Endothelial cell of umbilical vein (primary cell): ENCODE measurements around the gene NEAT1. TPM values are rescaled to one million over a fixed set of nuclear protein-coding genes. Genes with fewer than 3 reads are reported as not detected.
A peak's percentile ranks its signal among the peaks of the same experiment; 100 is the strongest.

Source experiments
- BruUV-seq: library from RNA; stranded (reverse); fragments of 400-500 nt; replicated peaks from 2 replicates; lab custom pipeline; 2021; lab: Mats Ljungman, UMichigan
- CTCF ChIA-PET: fragments of 300-600, 350-600 bp; sonication (Branson Sonifier 250); formaldehyde crosslinking; loops from one replicate; lab custom pipeline; 2021; ENCODE audit warnings: antibody characterized with exemption, inconsistent platforms; lab: Charles Lee
- POLR2A ChIA-PET: fragments of 300-600, 350-600 bp; sonication (Branson Sonifier 250); formaldehyde crosslinking; loops from one replicate; lab custom pipeline; 2021; ENCODE audit warnings: antibody characterized with exemption, inconsistent platforms; lab: Charles Lee
- DNase-seq: peaks from one replicate; pipeline ENCODE4 v3.0.0-alpha.2; 2011; ENCODE audit warnings: low read depth, low spot score
- FAIRE-seq: peaks from 2 replicates; lab custom pipeline; 2011; peaks lifted over from hg19 to GRCh38; lab: Jason Lieb, UNC
- H2AFZ ChIP-seq: 2 replicates; pipeline ENCODE4 v1.6.0; 2012; ENCODE audit warnings: low read depth, low read length, control low read depth, inconsistent platforms
- H3K27ac ChIP-seq: 2 replicates; pipeline ENCODE4 v1.5.1; 2011; ENCODE audit warnings: low read depth, mild to moderate bottlenecking, control low read depth, low read length, moderate library complexity; ENCODE audit not compliant: insufficient read depth
- H3K27me3 ChIP-seq, 2 experiments: 2 replicates each; pipeline versions ENCODE4 v1.6.0 to v1.6.1; 2011; ENCODE audit warnings: low read length in 2 of 2, mixed read lengths in 1 of 2; ENCODE audit not compliant: control insufficient read depth in 2 of 2, insufficient read depth in 2 of 2
- H3K36me3 ChIP-seq, 2 experiments: 2 replicates in 1 of 2; 3 replicates in 1 of 2; pipeline ENCODE4 v1.5.1; 2011; ENCODE audit warnings: low read length in 2 of 2, mild to moderate bottlenecking in 1 of 2, moderate library complexity in 1 of 2; ENCODE audit not compliant: control insufficient read depth in 2 of 2, insufficient read depth in 2 of 2; ENCODE audit errors: extremely low read depth in 1 of 2
- H3K4me1 ChIP-seq: 3 replicates; pipeline ENCODE4 v1.5.1; 2011; ENCODE audit warnings: mild to moderate bottlenecking, low read length; ENCODE audit not compliant: control insufficient read depth, insufficient read depth; ENCODE audit errors: extremely low read depth
- H3K4me2 ChIP-seq: 2 replicates; pipeline ENCODE4 v1.6.1; 2011; ENCODE audit warnings: low read length, control low read depth, mixed read lengths; ENCODE audit not compliant: insufficient read depth
- H3K4me3 ChIP-seq, 3 experiments: fragments of 200-600 bp in 1 of 3; sonication (generic), shearing (Covaris generic) in 1 of 3; replicated peaks in 1 of 3; 2 replicates each; pipeline ENCODE4 v1.5.1; 2011 to 2016; ENCODE audit warnings: control low read depth in 3 of 3, low read length in 3 of 3, mild to moderate bottlenecking in 2 of 3, inconsistent platforms in 1 of 3, low read depth in 1 of 3, moderate library complexity in 1 of 3; ENCODE audit not compliant: insufficient read depth in 1 of 3
- H3K79me2 ChIP-seq: 2 replicates; pipeline ENCODE4 v1.6.0; 2012; ENCODE audit warnings: low read length, inconsistent platforms; ENCODE audit not compliant: control insufficient read depth, insufficient read depth
- H3K9ac ChIP-seq: replicated peaks from 2 replicates; pipeline ENCODE3; 2011; ENCODE audit warnings: low read length, control low read depth; ENCODE audit not compliant: insufficient read depth; ENCODE audit errors: extremely low read depth
- H3K9me1 ChIP-seq: replicated peaks from 3 replicates; pipeline ENCODE4 v1.6.0; 2011; ENCODE audit warnings: mild to moderate bottlenecking, low read length; ENCODE audit not compliant: control insufficient read depth, insufficient read depth; ENCODE audit errors: extremely low read depth
- H3K9me3 ChIP-seq: replicated peaks from 2 replicates; pipeline ENCODE4 v1.5.1; 2012; ENCODE audit warnings: low read length, inconsistent platforms; ENCODE audit not compliant: control insufficient read depth, insufficient read depth
- H4K20me1 ChIP-seq: replicated peaks from 2 replicates; pipeline ENCODE3; 2011; ENCODE audit warnings: mild to moderate bottlenecking, low read length; ENCODE audit not compliant: control insufficient read depth, insufficient read depth; ENCODE audit errors: extremely low read depth
- EZH2 ChIP-seq: IDR thresholded peaks from 2 replicates; pipeline ENCODE4 v1.6.1; 2012; ENCODE audit warnings: borderline replicate concordance, low read depth, mild to moderate bottlenecking, moderate library complexity, low read length, inconsistent platforms; ENCODE audit not compliant: severe bottlenecking
- FOS ChIP-seq: IDR thresholded peaks from 2 replicates; pipeline ENCODE4 v1.6.1; 2011; ENCODE audit warnings: mild to moderate bottlenecking, low read length, moderate library complexity, borderline replicate concordance; ENCODE audit not compliant: insufficient read depth
- GATA2 ChIP-seq: IDR thresholded peaks from 2 replicates; pipeline ENCODE4 v1.7.0; 2011; ENCODE audit warnings: low read depth, mild to moderate bottlenecking, moderate library complexity, mixed read lengths, low read length; ENCODE audit not compliant: insufficient read length, insufficient read depth
- JUN ChIP-seq: IDR thresholded peaks from 2 replicates; pipeline ENCODE4 v1.6.1; 2011; ENCODE audit warnings: borderline replicate concordance, low read depth; ENCODE audit not compliant: insufficient read length, insufficient read depth
- MYC ChIP-seq: IDR thresholded peaks from one replicate; pipeline ENCODE4 v1.6.1; 2011; ENCODE audit warnings: mild to moderate bottlenecking, low read depth, low read length
- POLR2A ChIP-seq: IDR thresholded peaks from 2 replicates; pipeline ENCODE4 v1.6.1; 2012; ENCODE audit warnings: low read depth, mild to moderate bottlenecking, control low read depth, low read length
- POLR2AphosphoS5 ChIP-seq: IDR thresholded peaks from 2 replicates; pipeline ENCODE4 v1.6.1; 2012; ENCODE audit warnings: low read depth, mild to moderate bottlenecking, control low read depth, low read length, moderate library complexity; ENCODE audit not compliant: insufficient read depth
- dilution Hi-C: fragments of 300-500 bp; cut with MboI; formaldehyde crosslinking; loops from one replicate; pipeline ENCODE4 v1.15.0; 2019; ENCODE audit warnings: low sequenced_read_pairs; ENCODE audit not compliant: extremely low pct_ligation_motif_present
- intact Hi-C: fragments of 100-400 bp; cut with micrococcal nuclease; formaldehyde crosslinking; loops from one replicate; pipeline ENCODE4 v1.10.0; 2022
- polyA plus RNA-seq, 4 experiments: library from polyadenylated mRNA; depleted of rRNA in 3 of 4; stranded (reverse) in 3 of 4; unstranded in 1 of 4; fragments of >200 nt; gene quantifications; 2 replicates each; pipeline versions ENCODE4 v1.2.1 to v1.2.3, GENCODE V29; 2011 to 2012; ENCODE audit warnings: missing spikeins in 1 of 4
- total RNA-seq: library from RNA; stranded (reverse); gene quantifications from 2 replicates; pipeline ENCODE4 v1.2.3, GENCODE V29; 2021
- TF ChIP-seq, protein P1 (sequence below): IDR thresholded peaks from 2 replicates; pipeline ENCODE4 v1.6.1; 2011; ENCODE audit not compliant: insufficient read depth, insufficient read length
- TF ChIP-seq, protein P2 (sequence below), 2 donors: IDR thresholded peaks; 1 replicate in 1 of 2; 2 replicates in 1 of 2; pipeline ENCODE4 v1.5.1; 2011; ENCODE audit warnings: low read length in 2 of 2, mild to moderate bottlenecking in 2 of 2, moderate library complexity in 2 of 2, control low read depth in 1 of 2, inconsistent platforms in 1 of 2, low read depth in 1 of 2; ENCODE audit not compliant: insufficient read depth in 1 of 2; ENCODE audit errors: extremely low read depth in 1 of 2

The NEAT1 gene
- total and polyA plus RNA-seq, 2 donors (not counting 3 experiments of a cell fraction or from before 2014, with no cell fraction given): 34.4 to 957 TPM

DNA sequence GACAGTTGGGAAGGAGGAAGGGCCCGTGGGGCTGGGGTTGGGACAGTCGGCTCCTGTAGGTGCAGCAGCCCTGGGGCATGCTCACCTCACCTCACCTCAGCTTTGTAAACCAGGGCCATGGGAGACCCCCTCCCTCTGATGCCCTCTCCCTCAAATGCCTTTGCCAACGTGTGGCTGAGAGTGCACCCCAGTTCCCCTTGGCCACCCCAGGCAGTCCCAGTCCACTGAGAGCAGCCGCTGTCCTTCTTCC lies 4.2 kb upstream of the NEAT1 start:
- TF ChIP-seq POLR2A: no peak
- no peak for TF ChIP-seq GATA2
- no peak for TF ChIP-seq EZH2
- no peak for TF ChIP-seq JUN
- TF ChIP-seq FOS: no peak
- TF ChIP-seq, protein P1, sequence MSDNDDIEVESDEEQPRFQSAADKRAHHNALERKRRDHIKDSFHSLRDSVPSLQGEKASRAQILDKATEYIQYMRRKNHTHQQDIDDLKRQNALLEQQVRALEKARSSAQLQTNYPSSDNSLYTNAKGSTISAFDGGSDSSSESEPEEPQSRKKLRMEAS: no peak
- TF ChIP-seq, protein P2, sequence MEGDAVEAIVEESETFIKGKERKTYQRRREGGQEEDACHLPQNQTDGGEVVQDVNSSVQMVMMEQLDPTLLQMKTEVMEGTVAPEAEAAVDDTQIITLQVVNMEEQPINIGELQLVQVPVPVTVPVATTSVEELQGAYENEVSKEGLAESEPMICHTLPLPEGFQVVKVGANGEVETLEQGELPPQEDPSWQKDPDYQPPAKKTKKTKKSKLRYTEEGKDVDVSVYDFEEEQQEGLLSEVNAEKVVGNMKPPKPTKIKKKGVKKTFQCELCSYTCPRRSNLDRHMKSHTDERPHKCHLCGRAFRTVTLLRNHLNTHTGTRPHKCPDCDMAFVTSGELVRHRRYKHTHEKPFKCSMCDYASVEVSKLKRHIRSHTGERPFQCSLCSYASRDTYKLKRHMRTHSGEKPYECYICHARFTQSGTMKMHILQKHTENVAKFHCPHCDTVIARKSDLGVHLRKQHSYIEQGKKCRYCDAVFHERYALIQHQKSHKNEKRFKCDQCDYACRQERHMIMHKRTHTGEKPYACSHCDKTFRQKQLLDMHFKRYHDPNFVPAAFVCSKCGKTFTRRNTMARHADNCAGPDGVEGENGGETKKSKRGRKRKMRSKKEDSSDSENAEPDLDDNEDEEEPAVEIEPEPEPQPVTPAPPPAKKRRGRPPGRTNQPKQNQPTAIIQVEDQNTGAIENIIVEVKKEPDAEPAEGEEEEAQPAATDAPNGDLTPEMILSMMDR (IDR thresholded peaks at IDR 0.05; ENCODE audit: extremely low read depth in 1 of 2, insufficient read depth in 1 of 2, low read depth in 1 of 2, low read length in 2 of 2): no peak
- TF ChIP-seq MYC: no peak
- no peak for TF ChIP-seq POLR2AphosphoS5
- DNase-seq (no peak), FAIRE-seq (no peak)
- no TSS peak for BruUV-seq
- Histone ChIP-seq H3K9me3 (no peaks in the 10 kb centered on the region), H3K27ac (peak overlapping the region; percentile 99), H3K4me3 (no peak overlapping the region), H3K27me3 (no peaks in the 10 kb centered on the region), H3K4me2 (peak overlapping the region; percentile 68), H3K79me2 (peaks cover 37% of the 10 kb centered on the region), H3K9ac (peak overlapping the region; percentile 98), H4K20me1 (no peaks in the 10 kb centered on the region), H2AFZ (no peak overlapping the region), H3K9me1 (no peaks in the 10 kb centered on the region), H3K36me3 (peaks cover 0 to 5% of the 10 kb centered on the region in 2 experiments), H3K4me1 (peaks cover 55% of the 10 kb centered on the region)
- ChIA-PET POLR2A (interaction anchor here (2.0 to 10.0 kb wide), 4 partner anchors 11 to 88 kb away, joined by 8 to 127 read pairs (median 16); no protein-coding TSS in a partner anchor), CTCF (interaction anchor here (1.1 to 4.8 kb wide), 4 partner anchors 37 to 175 kb away, joined by 3 to 105 read pairs (median 21); partner anchors contain the start of gene SLC25A45)
- intact Hi-C loops (loop anchor here (1.0 to 10.0 kb wide), 2 partner anchors 36 to 54 kb away; partner anchors contain the start of gene SLC25A45), dilution Hi-C loops (no loop called here)
